Fibroblast of pulmonary artery (primary cell): ENCODE measurements around the gene NECTIN4.

ENCODE experiments used
- DNase-seq: peaks from one replicate; pipeline ENCODE4 v3.0.0-alpha.2; 2010; ENCODE audit warnings: low read depth
- H3K4me3 ChIP-seq: replicated peaks from 2 replicates; pipeline ENCODE4 v1.5.1; 2011; ENCODE audit warnings: low read depth, mild to moderate bottlenecking, control low read depth, low read length, moderate library complexity
- CTCF ChIP-seq: IDR thresholded peaks from 2 replicates; pipeline ENCODE4 v1.5.1; 2011; ENCODE audit warnings: mild to moderate bottlenecking, control low read depth, low read length, inconsistent platforms; ENCODE audit errors: missing control alignments

The NECTIN4 gene

DNA sequence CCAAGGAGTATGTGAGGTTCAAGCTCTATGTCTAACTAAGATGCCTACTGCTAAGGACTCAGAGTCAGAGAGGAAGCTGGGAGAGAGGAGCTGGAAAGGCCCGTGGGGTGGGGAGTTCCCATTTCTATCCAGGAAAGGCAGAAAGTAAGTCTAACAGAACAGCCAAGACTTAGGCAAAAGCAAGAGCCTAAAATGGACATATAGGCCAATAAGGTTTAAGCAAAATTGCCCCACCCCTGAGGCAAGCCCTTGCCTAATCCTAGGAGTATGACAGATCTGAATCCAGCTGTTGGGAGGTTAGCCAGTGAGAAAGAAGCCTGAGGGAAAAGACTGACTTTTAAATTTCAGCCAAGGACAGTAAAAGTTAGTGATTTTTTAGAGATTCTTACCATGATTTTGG, 7.2 kb upstream of the NECTIN4 start:
- no peak for TF ChIP-seq CTCF
- peak; percentile 83 for DNase-seq
- H3K4me3 ChIP-seq = no peak overlapping the region

DNA sequence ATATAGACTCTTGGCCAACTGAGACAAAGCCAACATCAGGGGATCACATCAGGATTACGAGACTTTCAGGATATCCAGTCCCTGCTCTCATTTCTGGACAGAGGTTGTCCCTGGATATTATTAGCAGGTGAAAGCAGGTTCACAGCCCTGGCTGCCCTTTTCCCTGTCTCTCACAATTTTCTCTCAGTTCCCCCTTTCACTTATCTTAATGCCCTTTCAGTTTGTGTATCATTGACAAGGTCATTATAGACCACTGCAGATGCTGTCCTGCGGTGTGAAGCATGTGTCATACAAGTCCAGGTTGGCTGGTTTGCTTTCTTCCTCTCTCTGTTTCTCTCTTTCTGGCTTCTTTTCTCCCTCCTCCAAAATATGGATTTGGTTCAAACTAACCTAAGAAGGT, 6.7 kb upstream of the NECTIN4 start:
- TF ChIP-seq CTCF = no peak
- DNase-seq = no peak
- no peak overlapping the region for H3K4me3 ChIP-seq

- no peak for DNase-seq
- H3K4me3 ChIP-seq = no peak overlapping the region
- no peak for TF ChIP-seq CTCF
These were observed 5.9 kb upstream of the NECTIN4 start for GRCh38 chr1:161095230-161095629.

GRCh38 chr1:161094481-161094880, 5.1 kb upstream of the NECTIN4 start:
- no peak overlapping the region for H3K4me3 ChIP-seq
- TF ChIP-seq CTCF = no peak

GRCh38 chr1:161092621-161093028, 3.3 kb upstream of the NECTIN4 start:
- DNase-seq = no peak
- no peak for TF ChIP-seq CTCF
- no peak overlapping the region for H3K4me3 ChIP-seq

More at GRCh38 chr1:161094481-161094880, 5.1 kb upstream of the NECTIN4 start:
- DNase-seq = no peak

GRCh38 chr1:161091796-161092507, 2.6 kb upstream of the NECTIN4 start:
- DNase-seq = no peak
- TF ChIP-seq CTCF = no peak
- H3K4me3 ChIP-seq = no peak overlapping the region

- H3K4me3 ChIP-seq = no peak overlapping the region
- TF ChIP-seq CTCF = no peak
- no peak for DNase-seq
These were observed 1.7 kb upstream of the NECTIN4 start for GRCh38 chr1:161091093-161091492.
